HepG2 (cell line): ENCODE data around the gene TWNK. TPM values are rescaled to one million over a fixed set of nuclear protein-coding genes. Genes with fewer than 3 reads are reported as not detected.
A peak's percentile ranks its signal among the peaks of the same experiment; 100 is the strongest.

Experiments
- ATF2 ChIP-seq: sonication (generic); formaldehyde crosslinking; IDR thresholded peaks from 2 replicates; pipeline ENCODE4 v1.4.0; 2020; ENCODE audit warnings: missing genetic modification reagents
- CAMTA2 ChIP-seq: sonication (generic); formaldehyde crosslinking; IDR thresholded peaks from 2 replicates; pipeline ENCODE4 v1.4.0; 2020; ENCODE audit warnings: mild to moderate bottlenecking, missing genetic modification reagents, borderline replicate concordance
- CCDC6 ChIP-seq: sonication (generic); formaldehyde crosslinking; IDR thresholded peaks from 2 replicates; pipeline ENCODE4 v1.8.1; 2022; ENCODE audit warnings: mild to moderate bottlenecking, missing genetic modification reagents, moderate library complexity
- HBP1 ChIP-seq: IDR thresholded peaks from 2 replicates; pipeline ENCODE4 v1.6.1; 2016; ENCODE audit warnings: low read depth, control low read depth
- NCOR1 ChIP-seq: fragments of 200-600 bp; sonication (generic); IDR thresholded peaks from 2 replicates; pipeline ENCODE4 v1.7.0; 2017; ENCODE audit warnings: antibody characterized with exemption, low read length, borderline replicate concordance
- ONECUT2 ChIP-seq: sonication (generic); formaldehyde crosslinking; IDR thresholded peaks from 2 replicates; pipeline ENCODE4 v1.4.0; 2020; ENCODE audit warnings: missing genetic modification reagents
- POLR2A ChIP-seq, 2 experiments: IDR thresholded peaks; 2 replicates each; pipeline ENCODE4 v1.6.1; 2011; ENCODE audit warnings: low read depth in 2 of 2, low read length in 2 of 2, mild to moderate bottlenecking in 1 of 2, moderate library complexity in 1 of 2; ENCODE audit not compliant: insufficient read depth in 1 of 2
- RAD51 ChIP-seq: fragments of 450-650 bp; IDR thresholded peaks from 2 replicates; pipeline ENCODE4 v1.6.1; 2016; ENCODE audit warnings: borderline replicate concordance
- RORA ChIP-seq: sonication (generic); formaldehyde crosslinking; IDR thresholded peaks from 2 replicates; pipeline ENCODE4 v1.5.0; 2020; ENCODE audit warnings: mild to moderate bottlenecking, missing genetic modification reagents, moderate library complexity
- SALL2 ChIP-seq: sonication (generic); formaldehyde crosslinking; IDR thresholded peaks from 2 replicates; pipeline ENCODE4 v1.8.1; 2023; ENCODE audit warnings: mild to moderate bottlenecking, missing genetic modification reagents, inconsistent platforms
- SKIL ChIP-seq: sonication (generic); formaldehyde crosslinking; IDR thresholded peaks from 2 replicates; pipeline ENCODE4 v1.8.0; 2022; ENCODE audit warnings: missing genetic modification reagents, mild to moderate bottlenecking, moderate library complexity, borderline replicate concordance
- TERF1 ChIP-seq: sonication (generic); formaldehyde crosslinking; IDR thresholded peaks from 2 replicates; pipeline ENCODE4 v1.8.0; 2022; ENCODE audit warnings: mild to moderate bottlenecking, missing genetic modification reagents, moderate library complexity
- ZFP36L2 ChIP-seq: sonication (generic); formaldehyde crosslinking; IDR thresholded peaks from 2 replicates; pipeline ENCODE4 v1.4.0; 2020; ENCODE audit warnings: missing genetic modification reagents
- ZFP62 ChIP-seq: sonication (generic); formaldehyde crosslinking; IDR thresholded peaks from 2 replicates; pipeline ENCODE4 v1.4.0; 2020; ENCODE audit warnings: missing genetic modification reagents
- ZNF205 ChIP-seq: IDR thresholded peaks from 2 replicates; pipeline ENCODE4 v1.6.1; 2018; ENCODE audit warnings: missing biosample characterization, missing genetic modification reagents
- ZNF512B ChIP-seq: sonication (generic); formaldehyde crosslinking; IDR thresholded peaks from 2 replicates; pipeline ENCODE4 v1.5.1; 2020; ENCODE audit warnings: missing genetic modification reagents, mild to moderate bottlenecking, borderline replicate concordance
- ZNF629 ChIP-seq: sonication (generic); formaldehyde crosslinking; conservative IDR thresholded peaks from 2 replicates; pipeline ENCODE4 v1.5.0; 2020; ENCODE audit warnings: missing genetic modification reagents
- ZNF784 ChIP-seq: sonication (generic); formaldehyde crosslinking; IDR thresholded peaks from 2 replicates; pipeline ENCODE4 v1.5.1; 2020; ENCODE audit warnings: missing genetic modification reagents, mild to moderate bottlenecking, borderline replicate concordance
- ZNF891 ChIP-seq: sonication (generic); formaldehyde crosslinking; IDR thresholded peaks from 2 replicates; pipeline ENCODE4 v1.5.0; 2020; ENCODE audit warnings: mild to moderate bottlenecking, missing genetic modification reagents
- polyA plus RNA-seq, 8 experiments: library from polyadenylated mRNA; depleted of rRNA in 3 of 8; stranded (reverse) in 7 of 8; unstranded in 1 of 8; fragments of >200 nt; fragmentation: Illumina TruSeq in 4 of 8; extraction: Trizol in 4 of 8; gene quantifications; 2 replicates each; pipeline versions ENCODE4 v1.2.1 to v1.2.3, GENCODE V29; 2011 to 2016; ENCODE audit warnings: low read depth in 4 of 8, missing spikeins in 1 of 8, mixed read lengths in 1 of 8; ENCODE audit not compliant: insufficient read depth in 1 of 8
- total RNA-seq, 5 experiments: library from RNA; depleted of rRNA; stranded (reverse); fragments of >200 nt; fragmentation: Illumina TruSeq; extraction: Trizol; gene quantifications; 2 replicates each; pipeline ENCODE4 v1.2.3, GENCODE V29; 2016; ENCODE audit warnings: low read depth in 1 of 5

TWNK gene
- total and polyA plus RNA-seq, 2 of the 13 experiments (the other 11 are each of a cell fraction or from before 2014, with no cell fraction given): 10.7 to 16.5 TPM

- TF ChIP-seq ZNF891 (CRISPR knock-in tag) (0 out of 2 replicates have a peak, but pooled peaks have one; percentile 21), NCOR1 (no peak), TERF1 (CRISPR knock-in tag) (no peak), RORA (CRISPR knock-in tag) (no peak), ZFP36L2 (CRISPR knock-in tag) (no peak), SALL2 (no peak), RAD51 (no peak), CAMTA2 (CRISPR knock-in tag) (no peak), SKIL (CRISPR knock-in tag) (no peak), ZNF784 (CRISPR knock-in tag) (no peak), ATF2 (CRISPR knock-in tag) (no peak), HBP1 (CRISPR knock-in tag) (0 out of 2 replicates have a peak, but pooled peaks have one; percentile 57), ZNF629 (no peak; the same call in 1 of the 2 replicates), CCDC6 (CRISPR knock-in tag) (no peak), ZNF205 (CRISPR knock-in tag) (no peak), ZFP62 (CRISPR knock-in tag) (no peak), ONECUT2 (no peak), ZNF512B (CRISPR knock-in tag) (no peak), POLR2A (IDR thresholded peaks at IDR 0.05; ENCODE audit: insufficient read depth in 1 of 2, low read depth in 2 of 2, low read length in 2 of 2) (no peak)
Observed at GRCh38 chr10:101012525-101013364, 25.4 kb downstream of the TWNK start (continued).
